Activated effector memory CD4-positive, alpha-beta T cell treated with anti-CD3 and anti-CD28 coated beads, Interleukin-2, amount 50 U/mL, for 16 hours (primary cell): ENCODE data around the gene TRPV5.

Source experiments
- DNase-seq: peaks from one replicate; pipeline ENCODE4 v3.0.0-alpha.2; 2020

Gene TRPV5

GRCh38 chr7:142868986-142869415 lies 64.5 kb downstream of the TRPV5 start:
- DNase-seq, result no peak

- no peak for DNase-seq
Measured at GRCh38 chr7:142868188-142868985, 65.2 kb downstream of the TRPV5 start.

DNA sequence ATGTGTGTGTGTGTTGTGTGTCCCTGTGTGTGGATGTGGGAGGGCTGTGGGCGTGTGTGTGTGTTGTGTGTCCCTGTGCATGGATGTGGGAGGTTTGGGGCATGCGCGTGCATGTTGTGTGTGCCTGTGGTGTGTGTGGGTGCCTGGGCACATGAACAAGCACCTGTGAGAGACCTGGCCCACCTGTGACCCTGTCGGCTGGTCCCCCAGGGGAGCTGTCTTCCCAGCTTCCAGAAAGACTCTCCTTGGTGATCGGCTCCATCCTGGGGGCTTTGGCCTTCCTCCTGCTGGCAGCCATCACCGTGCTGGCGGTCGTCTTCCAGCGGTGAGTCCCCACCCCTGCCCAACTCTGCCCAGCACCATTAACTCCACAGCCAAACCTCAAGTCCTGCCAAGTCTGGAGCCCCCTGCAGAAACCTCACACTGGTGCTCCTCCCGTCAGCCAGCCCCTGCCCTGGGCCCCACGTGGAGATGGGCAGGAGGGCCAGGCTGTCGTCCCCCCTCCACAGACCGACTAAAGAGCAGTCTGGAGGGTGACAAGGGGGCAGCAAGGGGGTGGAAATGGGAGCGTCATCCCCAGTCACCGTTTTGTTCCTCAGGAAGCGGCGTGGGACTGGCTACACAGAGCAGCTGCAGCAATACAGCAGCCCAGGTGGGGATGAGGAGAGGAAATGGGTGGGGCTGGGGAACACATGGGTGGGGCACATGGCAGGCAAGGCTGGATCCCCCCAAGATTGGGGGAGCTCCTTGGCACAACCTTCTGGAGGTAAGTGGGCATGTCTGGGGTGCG lies 66.0 kb downstream of the TRPV5 start:
- DNase-seq, result no peak

GRCh38 chr7:142867097-142867378 lies 66.5 kb downstream of the TRPV5 start:
- no peak for DNase-seq

DNA sequence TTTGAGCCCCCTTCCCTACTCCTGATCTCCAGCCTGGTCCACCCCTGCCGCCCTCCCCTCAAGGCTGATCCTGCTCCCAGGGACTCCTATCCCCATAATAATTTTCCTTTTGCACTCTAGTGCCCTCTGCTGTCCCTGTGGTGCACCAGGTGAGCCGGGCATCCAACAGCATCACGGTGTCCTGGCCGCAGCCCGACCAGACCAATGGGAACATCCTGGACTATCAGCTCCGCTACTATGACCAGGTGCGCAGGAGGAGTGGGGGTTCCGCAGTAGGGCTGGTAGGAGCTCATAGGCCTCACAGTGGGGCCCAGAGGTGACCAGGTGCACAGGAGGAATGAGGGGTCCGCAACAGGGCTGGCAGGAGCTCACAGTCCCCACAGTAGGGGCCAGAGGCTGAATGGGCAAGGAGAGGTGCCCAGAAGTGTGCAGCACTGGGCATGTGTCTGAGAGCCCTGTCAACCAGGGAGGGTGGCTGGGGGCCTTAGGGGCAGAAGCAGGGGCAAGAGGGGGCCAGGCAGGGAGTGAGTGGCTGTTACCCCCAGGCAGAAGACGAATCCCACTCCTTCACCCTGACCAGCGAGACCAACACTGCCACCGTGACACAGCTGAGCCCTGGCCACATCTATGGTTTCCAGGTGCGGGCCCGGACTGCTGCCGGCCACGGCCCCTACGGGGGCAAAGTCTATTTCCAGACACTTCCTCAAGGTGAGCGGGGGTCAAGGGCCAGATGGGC lies 67.0 kb downstream of the TRPV5 start:
- DNase-seq, result no peak

DNA sequence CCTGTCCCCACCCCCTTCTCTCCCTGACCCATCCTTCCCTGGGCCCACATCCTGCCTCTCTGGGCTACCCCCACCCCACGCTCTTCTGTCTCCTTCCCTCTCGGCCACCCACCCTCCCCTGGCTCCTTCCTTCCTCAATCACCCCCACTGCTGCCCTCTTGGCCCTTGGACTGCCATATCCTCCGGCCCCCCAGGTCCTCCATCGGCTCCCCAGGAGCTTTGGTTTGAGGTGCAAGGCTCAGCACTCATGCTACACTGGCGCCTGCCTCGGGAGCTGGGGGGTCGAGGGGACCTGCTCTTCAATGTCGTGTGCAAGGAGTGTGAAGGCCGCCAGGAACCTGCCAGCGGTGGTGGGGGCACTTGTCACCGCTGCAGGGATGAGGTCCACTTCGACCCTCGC lies 67.8 kb downstream of the TRPV5 start:
- no peak for DNase-seq

- no peak for DNase-seq
Measured at GRCh38 chr7:142864980-142865747, 68.4 kb downstream of the TRPV5 start.

DNA sequence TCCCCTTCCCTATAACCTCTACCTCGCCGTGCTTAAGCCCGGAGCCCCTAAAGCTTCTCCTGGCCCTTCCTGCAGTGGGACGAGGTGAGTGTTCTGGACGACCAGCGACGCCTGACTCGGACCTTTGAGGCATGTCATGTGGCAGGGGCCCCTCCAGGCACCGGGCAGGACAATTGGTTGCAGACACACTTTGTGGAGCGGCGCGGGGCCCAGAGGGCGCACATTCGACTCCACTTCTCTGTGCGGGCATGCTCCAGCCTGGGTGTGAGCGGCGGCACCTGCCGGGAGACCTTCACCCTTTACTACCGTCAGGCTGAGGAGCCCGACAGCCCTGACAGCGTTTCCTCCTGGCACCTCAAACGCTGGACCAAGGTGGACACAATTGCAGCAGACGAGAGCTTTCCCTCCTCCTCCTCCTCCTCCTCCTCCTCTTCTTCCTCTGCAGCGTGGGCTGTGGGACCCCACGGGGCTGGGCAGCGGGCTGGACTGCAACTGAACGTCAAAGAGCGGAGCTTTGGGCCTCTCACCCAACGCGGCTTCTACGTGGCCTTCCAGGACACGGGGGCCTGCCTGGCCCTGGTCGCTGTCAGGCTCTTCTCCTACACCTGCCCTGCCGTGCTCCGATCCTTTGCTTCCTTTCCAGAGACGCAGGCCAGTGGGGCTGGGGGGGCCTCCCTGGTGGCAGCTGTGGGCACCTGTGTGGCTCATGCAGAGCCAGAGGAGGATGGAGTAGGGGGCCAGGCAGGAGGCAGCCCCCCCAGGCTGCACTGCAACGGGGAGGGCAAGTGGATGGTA lies 69.5 kb downstream of the TRPV5 start:
- DNase-seq, result no peak

DNA sequence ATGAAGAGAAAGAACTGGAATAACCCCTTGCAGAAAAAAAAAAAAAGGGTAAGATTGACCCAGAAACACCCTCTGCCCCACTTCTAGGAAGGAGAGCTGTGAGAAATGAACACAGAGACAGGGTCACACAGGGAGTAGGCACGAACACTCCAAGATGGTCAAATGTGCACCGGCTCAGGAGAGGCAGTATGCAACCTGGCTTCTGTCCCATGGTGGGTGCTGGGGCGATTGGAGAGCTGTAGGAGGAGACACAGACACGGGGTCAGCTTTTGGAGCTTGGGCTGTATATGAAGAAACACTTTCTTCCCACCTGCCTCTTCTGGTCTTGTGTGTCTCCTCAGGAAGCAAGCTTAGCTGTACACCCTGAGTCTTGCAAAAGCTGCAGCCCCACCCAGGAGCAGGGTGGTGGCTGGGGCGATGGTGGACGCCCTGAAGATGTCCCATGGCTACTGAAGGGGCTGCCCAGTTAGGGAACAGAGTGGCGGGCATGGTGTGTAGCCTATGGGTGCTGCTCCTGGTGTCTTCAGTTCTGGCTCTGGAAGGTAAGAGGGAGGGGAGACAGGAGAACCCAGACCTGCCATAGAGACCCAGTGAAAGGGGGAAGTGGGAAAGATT lies 70.7 kb downstream of the TRPV5 start:
- DNase-seq, result no peak

GRCh38 chr7:142862351-142862750 lies 71.2 kb downstream of the TRPV5 start:
- DNase-seq, result no peak

DNA sequence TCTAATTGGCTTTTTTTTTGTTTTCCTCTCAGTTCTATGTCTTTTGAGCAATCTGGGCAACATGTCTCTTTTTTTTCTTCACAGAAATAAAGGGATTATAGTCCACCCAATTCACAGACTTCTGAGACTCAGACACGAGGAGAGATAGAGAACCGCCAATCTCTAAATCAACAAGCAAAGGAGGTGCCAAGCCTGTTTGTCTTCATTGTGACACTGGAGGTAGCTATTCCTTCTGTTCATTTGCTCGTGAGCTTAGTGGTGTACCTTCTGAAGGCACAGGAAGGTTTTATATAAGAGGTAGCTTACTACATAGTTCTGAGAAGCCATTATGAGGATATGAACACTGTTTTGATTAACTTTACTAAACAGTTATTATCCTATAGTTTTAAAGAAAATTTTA lies 72.6 kb downstream of the TRPV5 start:
- DNase-seq, result no peak

- DNase-seq, result no peak
Measured at GRCh38 chr7:142859829-142860228, 73.7 kb downstream of the TRPV5 start.

DNA sequence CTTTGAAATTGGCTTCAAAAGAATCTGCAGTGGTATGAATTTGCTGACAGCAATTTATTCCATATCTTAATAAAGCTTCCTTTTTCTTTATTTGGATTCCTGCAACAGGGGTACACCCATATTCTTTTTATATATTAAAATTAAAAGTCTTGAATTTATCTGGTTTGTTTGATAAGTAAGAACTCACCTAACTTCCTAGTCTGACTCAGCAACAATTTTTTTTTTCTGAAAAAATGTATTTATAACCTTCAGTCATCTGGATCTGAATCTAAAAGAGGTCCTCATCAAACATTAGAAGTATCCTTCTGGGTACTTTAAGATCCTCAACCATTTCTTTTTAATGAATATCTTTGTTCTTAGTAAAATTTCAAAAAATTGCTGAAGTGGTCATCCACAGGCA lies 74.1 kb downstream of the TRPV5 start:
- no peak for DNase-seq
